Ishikawa (cell line): ENCODE measurements around the gene FAM163B.

Experiments
- CREB1 ChIP-seq: IDR thresholded peaks from 2 replicates; pipeline ENCODE4 v1.6.1; 2012; ENCODE audit warnings: low read depth
- EP300 ChIP-seq: IDR thresholded peaks from 2 replicates; pipeline ENCODE4 v1.6.1; 2012; ENCODE audit warnings: borderline replicate concordance
- FOXM1 ChIP-seq: IDR thresholded peaks from 2 replicates; pipeline ENCODE4 v1.6.1; 2012; ENCODE audit warnings: low read depth, borderline replicate concordance
- MAX ChIP-seq: IDR thresholded peaks from 2 replicates; pipeline ENCODE4 v1.6.1; 2012
- NFIC ChIP-seq: IDR thresholded peaks from 2 replicates; pipeline ENCODE4 v1.6.1; 2012
- REST ChIP-seq: IDR thresholded peaks from 2 replicates; pipeline ENCODE4 v1.6.1; 2012; ENCODE audit warnings: low read depth, mild to moderate bottlenecking
- TCF12 ChIP-seq: IDR thresholded peaks from 2 replicates; pipeline ENCODE4 v1.6.1; 2012; ENCODE audit warnings: low read depth
- USF1 ChIP-seq: IDR thresholded peaks from 2 replicates; pipeline ENCODE4 v1.6.1; 2012
- YY1 ChIP-seq: IDR thresholded peaks from 2 replicates; pipeline ENCODE4 v1.6.1; 2012; ENCODE audit warnings: low read depth

GRCh38 chr9:133591985-133592384 lies 17.2 kb downstream of the FAM163B start:
- TF ChIP-seq MAX (no peak), FOXM1 (no peak), CREB1 (no peak), TCF12 (no peak), EP300 (no peak), REST (no peak), YY1 (no peak), USF1 (no peak), NFIC (no peak)
